HepG2 (cell line): Measurements from ENCODE around the gene GNB1. TPM values are rescaled to one million over a fixed set of nuclear protein-coding genes. Genes with fewer than 3 reads are reported as not detected.

Experiments
- ATAC-seq: fragments of 200-7000 bp; cut with Tn5 transposase; 3 replicates; pipeline ENCODE4 v1.9.1; 2020; ENCODE audit warnings: mild to moderate bottlenecking, moderate library complexity
- BruUV-seq: library from RNA; stranded (reverse); fragments of 400-500 nt; replicated peaks from 2 replicates; lab custom pipeline; 2021; lab: Mats Ljungman, UMichigan
- CTCF ChIA-PET: fragments of 300-600 bp; formaldehyde crosslinking; extraction: SDS; loops from one replicate; lab custom pipeline; 2021; ENCODE audit warnings: low total read pairs, inconsistent platforms, low intra/inter-chr PET ratio; lab: Yijun Ruan, JAX
- POLR2A ChIA-PET: fragments of 350-600 bp; sonication (Branson Sonifier 250); formaldehyde crosslinking; loops from one replicate; lab custom pipeline; 2020; ENCODE audit warnings: antibody characterized with exemption, inconsistent platforms; lab: Yijun Ruan, JAX
- DNase-seq: peaks from one replicate; pipeline ENCODE4 v3.0.0-alpha.2; 2015; ENCODE audit warnings: low spot score
- FAIRE-seq: peaks from 3 replicates; lab custom pipeline; 2011; peaks lifted over from hg19 to GRCh38; lab: Jason Lieb, UNC
- H2AFZ ChIP-seq: one replicate; pipeline ENCODE4 v1.6.1; 2011; ENCODE audit warnings: low read length, inconsistent platforms
- H3K27ac ChIP-seq: fragments of 300-600 bp; 3 replicates; pipeline ENCODE4 v1.8.0; 2011; ENCODE audit warnings: mixed run types, mild to moderate bottlenecking, mixed read lengths, low read length, inconsistent platforms; ENCODE audit not compliant: insufficient read depth; ENCODE audit errors: extremely low read length
- H3K27me3 ChIP-seq, 2 experiments: fragments of 200-600 bp in 1 of 2; 2 replicates in 1 of 2; 3 replicates in 1 of 2; pipeline versions ENCODE4 v1.6.0 to v1.8.0; 2011; ENCODE audit warnings: low read length in 2 of 2, mild to moderate bottlenecking in 2 of 2, moderate library complexity in 2 of 2, inconsistent platforms in 1 of 2; ENCODE audit not compliant: insufficient read depth in 2 of 2, control insufficient read depth in 1 of 2
- H3K36me3 ChIP-seq, 2 experiments: fragments of 200-600 bp in 1 of 2; replicated peaks in 1 of 2; 2 replicates in 1 of 2; 3 replicates in 1 of 2; pipeline versions ENCODE4 v1.5.1 to v1.8.0; 2011; ENCODE audit warnings: low read length in 2 of 2, inconsistent platforms in 1 of 2; ENCODE audit not compliant: insufficient read depth in 2 of 2, control insufficient read depth in 1 of 2
- H3K4me1 ChIP-seq: 2 replicates; pipeline ENCODE4 v1.5.1; 2012; ENCODE audit warnings: low read length, inconsistent platforms; ENCODE audit not compliant: insufficient read depth
- H3K4me2 ChIP-seq: 2 replicates; pipeline ENCODE4 v1.6.0; 2011; ENCODE audit warnings: low read depth, low read length, inconsistent platforms
- H3K4me3 ChIP-seq, 3 experiments: fragments of 200-600 bp in 1 of 3; sonication (generic), shearing (Covaris generic) in 1 of 3; replicated peaks in 1 of 3; 2 replicates each; pipeline ENCODE4 v1.5.1; 2011 to 2016; ENCODE audit warnings: low read length in 3 of 3, inconsistent platforms in 2 of 3, low read depth in 2 of 3, mild to moderate bottlenecking in 2 of 3, control low read depth in 1 of 3, mixed read lengths in 1 of 3; ENCODE audit not compliant: insufficient read depth in 1 of 3
- H3K79me2 ChIP-seq: one replicate; pipeline ENCODE4 v1.6.1; 2011; ENCODE audit warnings: low read length, inconsistent platforms; ENCODE audit not compliant: insufficient read depth
- H3K9ac ChIP-seq: 2 replicates; pipeline ENCODE4 v1.6.0; 2011; ENCODE audit warnings: mild to moderate bottlenecking, low read depth, low read length, inconsistent platforms; ENCODE audit not compliant: insufficient read depth
- H3K9me3 ChIP-seq: 2 replicates; pipeline ENCODE4 v1.5.1; 2012; ENCODE audit warnings: mild to moderate bottlenecking, low read length
- H4K20me1 ChIP-seq: 2 replicates; pipeline ENCODE4 v1.6.0; 2011; ENCODE audit warnings: inconsistent platforms, mild to moderate bottlenecking, low read length, moderate library complexity; ENCODE audit not compliant: insufficient read depth
- FOXK2 ChIP-seq: fragments of 450-650 bp; IDR thresholded peaks from 2 replicates; pipeline ENCODE4 v1.6.1; 2016
- JUND ChIP-seq: sonication (generic); formaldehyde crosslinking; IDR thresholded peaks from 2 replicates; pipeline ENCODE4 v1.8.0; 2022; ENCODE audit warnings: mild to moderate bottlenecking, missing genetic modification reagents
- RBM22 ChIP-seq: fragments of 200-400 bp; formaldehyde crosslinking; optimal IDR thresholded peaks from 2 replicates; pipeline ENCODE3; 2017; ENCODE audit warnings: mild to moderate bottlenecking, low read length, moderate library complexity
- ZKSCAN1 ChIP-seq: fragments of 150-350 bp; IDR thresholded peaks from 2 replicates; pipeline ENCODE4 v1.6.1; 2014; ENCODE audit warnings: low read length
- ZNF264 ChIP-seq: sonication (generic); formaldehyde crosslinking; IDR thresholded peaks from 2 replicates; pipeline ENCODE4 v1.4.0; 2020; ENCODE audit warnings: missing genetic modification reagents
- WGBS: methylation state at CpG from one replicate; pipeline ENCODE4 v1.1.6; 2017; ENCODE audit warnings: low lambda C conversion rate; 5-methylcytosine and 5-hydroxymethylcytosine counted together
- in situ Hi-C: cut with HindIII; loops from 2 replicates; pipeline ENCODE4 v1.10.0; 2017; ENCODE audit warnings: low pct_unique_long_range_greater_than_20kb; ENCODE audit not compliant: extremely low pct_ligation_motif_present
- intact Hi-C: fragments of 100-400 bp; cut with micrococcal nuclease; formaldehyde crosslinking; loops from one replicate; pipeline ENCODE4 v1.10.0; 2022; ENCODE audit not compliant: unreplicated experiment
- polyA plus RNA-seq, 8 experiments: library from polyadenylated mRNA; depleted of rRNA in 3 of 8; stranded (reverse) in 7 of 8; unstranded in 1 of 8; fragments of >200 nt; fragmentation: Illumina TruSeq in 4 of 8; extraction: Trizol in 4 of 8; gene quantifications; 2 replicates each; pipeline versions ENCODE4 v1.2.1 to v1.2.3, GENCODE V29; 2011 to 2016; ENCODE audit warnings: low read depth in 4 of 8, missing spikeins in 1 of 8, mixed read lengths in 1 of 8; ENCODE audit not compliant: insufficient read depth in 1 of 8
- total RNA-seq, 5 experiments: library from RNA; depleted of rRNA; stranded (reverse); fragments of >200 nt; fragmentation: Illumina TruSeq; extraction: Trizol; gene quantifications; 2 replicates each; pipeline ENCODE4 v1.2.3, GENCODE V29; 2016; ENCODE audit warnings: low read depth in 1 of 5
- TF ChIP-seq, protein P1 (sequence below): sonication (generic); formaldehyde crosslinking; IDR thresholded peaks from 2 replicates; pipeline ENCODE4 v1.5.0; 2020; ENCODE audit warnings: missing genetic modification reagents

GNB1 gene
- total and polyA plus RNA-seq, 2 of the 13 experiments (the other 11 are each of a cell fraction or from before 2014, with no cell fraction given): 66.2 to 327 TPM

- no peak overlapping the region for H3K9ac ChIP-seq
- intact Hi-C loops: no loop called here
- H3K9me3 ChIP-seq: no peaks in the 10 kb centered on the region
- no peak overlapping the region for H3K4me2 ChIP-seq
- H3K27ac ChIP-seq: no peak overlapping the region
- H3K27me3 ChIP-seq: no peaks in the 10 kb centered on the region
- ATAC-seq (no peak), FAIRE-seq (no peak), DNase-seq (no peak)
- TF ChIP-seq, protein P1, sequence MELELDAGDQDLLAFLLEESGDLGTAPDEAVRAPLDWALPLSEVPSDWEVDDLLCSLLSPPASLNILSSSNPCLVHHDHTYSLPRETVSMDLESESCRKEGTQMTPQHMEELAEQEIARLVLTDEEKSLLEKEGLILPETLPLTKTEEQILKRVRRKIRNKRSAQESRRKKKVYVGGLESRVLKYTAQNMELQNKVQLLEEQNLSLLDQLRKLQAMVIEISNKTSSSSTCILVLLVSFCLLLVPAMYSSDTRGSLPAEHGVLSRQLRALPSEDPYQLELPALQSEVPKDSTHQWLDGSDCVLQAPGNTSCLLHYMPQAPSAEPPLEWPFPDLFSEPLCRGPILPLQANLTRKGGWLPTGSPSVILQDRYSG (CRISPR knock-in tag): no peak
- TF ChIP-seq RBM22: peak; percentile 1
- H3K4me1 ChIP-seq: peaks cover 39% of the 10 kb centered on the region
- no peak overlapping the region for H3K4me3 ChIP-seq
- H3K79me2 ChIP-seq: peaks cover 88% of the 10 kb centered on the region
- H4K20me1 ChIP-seq: peaks cover 70% of the 10 kb centered on the region
- no TSS peak for BruUV-seq
- ChIA-PET POLR2A (no interaction called here), CTCF (no interaction called here)
- H2AFZ ChIP-seq: no peak overlapping the region
- in situ Hi-C loops: no loop called here
- 91% methylated on average over 4 of the region's 4 CpGs for WGBS
- peaks cover 9 to 23% of the 10 kb centered on the region in 2 experiments; a peak in 4 of 5 replicates for H3K36me3 ChIP-seq
Measured at GRCh38 chr1:1869469-1869868, 21.4 kb downstream of the GNB1 start.

- no peaks in the 10 kb centered on the region for H3K9me3 ChIP-seq
- intact Hi-C loops: no loop called here
- DNase-seq (no peak), ATAC-seq (no peak), FAIRE-seq (no peak)
- peaks cover 87% of the 10 kb centered on the region for H3K79me2 ChIP-seq
- ChIA-PET POLR2A (no interaction called here), CTCF (no interaction called here)
- no TSS peak for BruUV-seq
- no peak overlapping the region for H3K4me2 ChIP-seq
- no peaks in the 10 kb centered on the region for H3K27me3 ChIP-seq
- in situ Hi-C loops: no loop called here
- no peak overlapping the region for H3K9ac ChIP-seq
- TF ChIP-seq ZKSCAN1 (peak; percentile 69; the same call in 1 of the 2 replicates), JUND (CRISPR knock-in tag) (no peak), ZNF264 (no peak), FOXK2 (no peak)
- H3K27ac ChIP-seq: no peak overlapping the region
- peaks cover 71% of the 10 kb centered on the region for H4K20me1 ChIP-seq
- 100% methylated on average over 3 of the region's 3 CpGs for WGBS
- peaks cover 0 to 6% of the 10 kb centered on the region in 2 experiments; a peak in 2 of 5 replicates for H3K36me3 ChIP-seq
- no peak overlapping the region for H2AFZ ChIP-seq
- peaks cover 41% of the 10 kb centered on the region for H3K4me1 ChIP-seq
- H3K4me3 ChIP-seq: no peak overlapping the region
Measured at GRCh38 chr1:1867164-1867563, 23.7 kb downstream of the GNB1 start.
